ENCODE measurements around the gene KLHDC4. TPM values are rescaled to one million over a fixed set of nuclear protein-coding genes. Genes with fewer than 3 reads are reported as not detected.

Gene KLHDC4
- total RNA-seq, 6 experiments from 2014 or later: 11.6 to 22.7 (median 14.4) TPM

DNA sequence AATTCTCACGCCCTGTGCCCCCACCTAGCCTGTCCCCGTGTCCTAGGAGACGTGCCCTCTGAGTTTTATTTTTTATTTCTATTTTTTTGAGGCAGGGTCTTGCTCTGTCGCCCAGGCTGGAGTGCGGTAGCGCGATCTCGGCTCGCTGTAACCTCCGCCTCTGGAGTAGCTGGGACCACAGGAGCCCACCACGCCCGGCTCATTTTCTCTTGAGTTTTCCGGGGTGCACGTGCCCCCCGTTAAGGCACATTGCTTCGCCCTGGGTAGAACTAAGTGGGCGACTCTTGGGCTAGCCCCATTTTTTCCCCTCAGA is 655 bp upstream of the KLHDC4 start:
- WGBS (ENCODE audit: insufficient coverage, low coverage, low lambda C conversion rate, missing lambda C conversion rate): 44% methylated on average over 17 of the region's 17 CpGs
- intact Hi-C loops (cut with DNase I): no loop called here
- Histone ChIP-seq H3K27ac (peak overlapping the region; percentile 62 to 86 (median 82)), H3K36me3 (peaks cover 0 to 17% (median 0%) of the 10 kb centered on the region in 4 donors), H3K4me3 (peak overlapping the region; percentile 82 to 95 (median 95)), H3K9me3 (no peaks in the 10 kb centered on the region), H3K4me1 (peaks cover 0 to 10% (median 3%) of the 10 kb centered on the region in 4 donors), H3K27me3 (no peaks in the 10 kb centered on the region)
- DNase-seq: no peak
- no peak for ATAC-seq
- TF ChIP-seq, protein P1, sequence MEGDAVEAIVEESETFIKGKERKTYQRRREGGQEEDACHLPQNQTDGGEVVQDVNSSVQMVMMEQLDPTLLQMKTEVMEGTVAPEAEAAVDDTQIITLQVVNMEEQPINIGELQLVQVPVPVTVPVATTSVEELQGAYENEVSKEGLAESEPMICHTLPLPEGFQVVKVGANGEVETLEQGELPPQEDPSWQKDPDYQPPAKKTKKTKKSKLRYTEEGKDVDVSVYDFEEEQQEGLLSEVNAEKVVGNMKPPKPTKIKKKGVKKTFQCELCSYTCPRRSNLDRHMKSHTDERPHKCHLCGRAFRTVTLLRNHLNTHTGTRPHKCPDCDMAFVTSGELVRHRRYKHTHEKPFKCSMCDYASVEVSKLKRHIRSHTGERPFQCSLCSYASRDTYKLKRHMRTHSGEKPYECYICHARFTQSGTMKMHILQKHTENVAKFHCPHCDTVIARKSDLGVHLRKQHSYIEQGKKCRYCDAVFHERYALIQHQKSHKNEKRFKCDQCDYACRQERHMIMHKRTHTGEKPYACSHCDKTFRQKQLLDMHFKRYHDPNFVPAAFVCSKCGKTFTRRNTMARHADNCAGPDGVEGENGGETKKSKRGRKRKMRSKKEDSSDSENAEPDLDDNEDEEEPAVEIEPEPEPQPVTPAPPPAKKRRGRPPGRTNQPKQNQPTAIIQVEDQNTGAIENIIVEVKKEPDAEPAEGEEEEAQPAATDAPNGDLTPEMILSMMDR (IDR thresholded peaks at IDR 0.05): no peak
- no peak for TF ChIP-seq POLR2A (IDR thresholded peaks at IDR 0.05)

DNA sequence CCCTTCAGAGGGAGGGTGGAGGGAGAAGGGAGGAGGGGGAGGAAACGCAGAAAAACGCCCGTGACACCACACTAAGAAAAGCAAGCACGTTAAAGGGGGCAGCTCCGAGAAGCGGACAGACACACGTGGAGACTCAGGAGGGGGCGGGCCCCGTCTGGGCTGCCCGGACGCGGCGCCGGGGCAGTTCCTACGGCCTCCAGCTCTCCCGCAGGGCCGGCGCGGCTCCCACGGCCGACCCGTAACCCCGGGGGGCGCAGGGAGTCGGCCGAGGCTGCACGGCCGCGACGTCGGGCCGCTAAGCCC is 362 bp downstream of the KLHDC4 start:
- Histone ChIP-seq H3K9me3 (no peaks in the 10 kb centered on the region), H3K36me3 (peaks cover 0 to 18% (median 0%) of the 10 kb centered on the region in 4 donors), H3K4me1 (peaks cover 0 to 10% (median 3%) of the 10 kb centered on the region in 4 donors), H3K27me3 (no peaks in the 10 kb centered on the region), H3K27ac (peak overlapping the region in 2 of 3 donors; percentile 82 to 86), H3K4me3 (peak overlapping the region; percentile 82 to 95 (median 95))
- WGBS (ENCODE audit: insufficient coverage, low coverage, low lambda C conversion rate, missing lambda C conversion rate): 4% methylated on average over 8 of the region's 32 CpGs
- peak in 1 of 3 donors; percentile 30 for DNase-seq
- intact Hi-C loops (cut with DNase I): no loop called here
- ATAC-seq: peak; percentile 28 to 44 (median 42)
- TF ChIP-seq, protein P1 (IDR thresholded peaks at IDR 0.05): no peak
- no peak for TF ChIP-seq POLR2A (IDR thresholded peaks at IDR 0.05)

- H3K9me3 ChIP-seq: no peaks in the 10 kb centered on the region
- WGBS (ENCODE audit: insufficient coverage, low coverage, low lambda C conversion rate, missing lambda C conversion rate): 20% methylated on average over 4 of the region's 14 CpGs
- ATAC-seq (no peak), DNase-seq (no peak)
- peak overlapping the region; percentile 82 to 95 (median 95) for H3K4me3 ChIP-seq
- peaks cover 0 to 10% (median 3%) of the 10 kb centered on the region in 4 donors for H3K4me1 ChIP-seq
- intact Hi-C loops (cut with DNase I): no loop called here
- no peak for TF ChIP-seq POLR2A (IDR thresholded peaks at IDR 0.05)
- TF ChIP-seq, protein P1 (IDR thresholded peaks at IDR 0.05): no peak
- peak overlapping the region in 1 of 3 donors; percentile 86 for H3K27ac ChIP-seq
- no peaks in the 10 kb centered on the region for H3K27me3 ChIP-seq
- peaks cover 0 to 18% (median 0%) of the 10 kb centered on the region in 4 donors for H3K36me3 ChIP-seq
These were observed 950 bp downstream of the KLHDC4 start for GRCh38 chr16:87764600-87765472.

- no peaks in the 10 kb centered on the region for H3K27me3 ChIP-seq
- intact Hi-C loops (cut with DNase I): no loop called here
- 89% methylated on average over 9 of the region's 9 CpGs for WGBS (ENCODE audit: insufficient coverage, low coverage, low lambda C conversion rate, missing lambda C conversion rate)
- DNase-seq (no peak), ATAC-seq (no peak)
- H3K4me3 ChIP-seq: no peak overlapping the region
- peaks cover 0 to 20% (median under 1%) of the 10 kb centered on the region in 4 donors for H3K36me3 ChIP-seq
- H3K9me3 ChIP-seq: no peaks in the 10 kb centered on the region
- H3K27ac ChIP-seq: no peak overlapping the region
- peaks cover 0 to 10% (median 3%) of the 10 kb centered on the region in 4 donors for H3K4me1 ChIP-seq
- TF ChIP-seq, protein P1 (IDR thresholded peaks at IDR 0.05): no peak
- TF ChIP-seq POLR2A (IDR thresholded peaks at IDR 0.05): no peak
These were observed 3.2 kb downstream of the KLHDC4 start for GRCh38 chr16:87762620-87763019.
